Measurements from ENCODE around the gene GLMP.

The GLMP gene

DNA sequence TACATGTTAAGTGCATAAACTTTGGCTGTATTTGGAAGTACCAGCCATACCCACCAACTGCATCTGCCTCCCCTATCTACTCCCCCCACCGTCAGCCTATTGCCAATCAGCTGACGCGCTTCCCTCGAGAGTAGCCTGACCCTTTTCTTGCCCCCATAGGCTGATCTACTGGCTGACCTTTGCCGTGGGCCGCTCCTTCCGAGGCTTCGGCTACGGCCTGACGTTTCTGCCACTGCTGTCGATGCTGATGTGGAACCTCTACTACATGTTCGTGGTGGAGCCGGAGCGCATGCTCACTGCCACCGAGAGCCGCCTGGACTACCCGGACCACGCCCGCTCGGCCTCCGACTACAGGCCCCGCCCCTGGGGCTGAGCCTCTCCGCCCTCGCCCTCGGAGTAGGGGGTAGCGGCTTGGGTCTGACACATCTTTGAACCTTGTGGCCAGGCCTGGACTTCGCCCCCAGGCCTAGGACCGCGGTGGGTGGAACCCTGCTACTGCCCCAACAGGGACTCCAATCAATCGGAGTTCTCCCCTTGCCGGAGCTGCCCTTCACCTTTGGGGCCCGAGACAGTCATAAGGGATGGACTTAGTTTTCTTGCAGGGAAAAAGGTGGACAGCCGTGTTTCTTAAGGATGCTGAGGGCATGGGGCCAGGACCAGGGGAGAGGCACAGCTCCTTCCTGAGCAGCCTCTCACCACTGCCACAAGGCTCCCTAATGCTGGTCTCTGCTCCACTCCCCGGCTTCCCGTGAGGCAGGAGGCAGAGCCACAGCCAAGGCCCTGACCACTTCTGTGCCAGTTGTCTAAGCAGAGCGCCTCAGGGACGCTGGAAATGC lies 4.0 kb downstream of the GLMP start:
- intact Hi-C loops (cut with DNase I): no loop called here
- peak; percentile 71 to 94 (median 87) for DNase-seq

DNA sequence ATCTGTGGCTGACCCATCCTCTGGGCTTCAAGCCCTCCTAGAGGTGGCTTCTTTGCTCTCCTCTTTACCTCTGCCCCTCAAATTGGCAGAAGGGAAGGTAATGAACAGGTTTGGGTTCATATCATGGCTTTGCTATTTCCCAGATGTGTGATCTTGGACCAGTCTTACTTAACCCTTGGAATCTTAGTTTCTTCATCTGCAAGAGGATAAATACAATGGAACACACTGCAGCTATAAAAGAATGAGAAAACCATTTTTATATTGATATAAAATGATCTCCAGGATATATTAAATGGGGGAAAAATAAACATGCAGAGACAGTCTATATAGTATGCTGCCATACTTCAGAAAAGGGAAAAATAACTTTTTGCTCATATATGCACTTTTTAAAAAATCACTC lies 5.6 kb downstream of the GLMP start:
- intact Hi-C loops (cut with DNase I): no loop called here

DNA sequence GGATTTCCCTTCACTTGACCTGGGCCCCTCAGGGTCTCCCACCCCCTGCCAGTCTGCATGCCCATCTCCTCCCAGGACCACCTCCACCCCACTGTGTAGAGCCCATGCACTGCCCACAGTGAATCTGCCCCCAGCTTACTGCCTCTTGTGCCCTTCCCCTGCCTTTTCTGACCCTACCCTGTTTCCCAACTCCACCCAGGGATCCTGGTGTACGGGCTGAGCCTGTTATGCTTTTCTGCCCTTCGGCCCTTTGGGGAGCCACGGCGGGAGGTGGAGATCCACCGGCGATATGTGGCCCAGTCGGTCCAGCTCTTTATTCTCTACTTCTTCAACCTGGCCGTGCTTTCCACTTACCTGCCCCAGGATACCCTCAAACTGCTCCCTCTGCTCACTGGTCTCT lies 9.4 kb downstream of the GLMP start:
- intact Hi-C loops (cut with DNase I): no loop called here
- no peak for DNase-seq

More for the DNA sequence above, 5.6 kb downstream of the GLMP start:
- DNase-seq: no peak

DNA sequence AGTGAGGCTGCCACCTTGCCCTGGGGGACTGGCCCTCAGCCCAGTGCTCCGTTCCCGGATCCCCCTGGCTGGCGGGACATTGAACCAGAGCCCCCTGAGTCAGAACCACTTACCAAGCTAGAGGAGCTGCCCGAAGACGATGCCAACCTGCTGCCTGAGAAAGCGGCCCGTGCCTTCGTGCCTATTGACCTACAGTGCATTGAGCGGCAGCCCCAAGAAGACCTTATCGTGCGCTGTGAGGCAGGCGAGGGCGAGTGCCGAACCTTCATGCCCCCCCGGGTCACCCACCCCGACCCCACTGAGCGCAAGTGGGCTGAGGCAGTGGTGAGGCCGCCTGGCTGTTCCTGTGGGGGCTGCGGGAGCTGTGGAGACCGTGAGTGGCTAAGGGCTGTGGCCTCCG lies 10.0 kb downstream of the GLMP start:
- no peak for DNase-seq
- intact Hi-C loops (cut with DNase I): no loop called here

DNA sequence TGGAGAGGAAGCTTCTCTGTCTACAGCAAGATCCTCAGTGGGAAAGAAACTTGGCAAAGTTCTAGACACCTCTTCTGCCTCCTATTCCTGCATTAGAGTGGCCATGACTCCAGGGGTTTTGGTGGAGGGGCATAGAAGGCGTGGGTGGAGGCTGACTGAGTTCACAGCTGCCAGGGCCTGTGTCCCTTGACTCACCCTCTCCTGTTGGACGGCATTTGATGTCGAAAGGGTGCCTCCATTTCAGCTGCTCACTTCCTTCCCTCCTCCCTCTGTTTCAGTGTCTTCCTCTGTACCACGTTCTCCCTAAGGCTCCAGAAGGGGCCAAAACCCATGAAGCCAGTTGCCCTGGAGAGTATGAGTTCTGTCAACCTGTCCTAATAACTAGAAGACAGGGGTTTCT lies 10.7 kb downstream of the GLMP start:
- no peak for DNase-seq
- intact Hi-C loops (cut with DNase I): no loop called here

DNA sequence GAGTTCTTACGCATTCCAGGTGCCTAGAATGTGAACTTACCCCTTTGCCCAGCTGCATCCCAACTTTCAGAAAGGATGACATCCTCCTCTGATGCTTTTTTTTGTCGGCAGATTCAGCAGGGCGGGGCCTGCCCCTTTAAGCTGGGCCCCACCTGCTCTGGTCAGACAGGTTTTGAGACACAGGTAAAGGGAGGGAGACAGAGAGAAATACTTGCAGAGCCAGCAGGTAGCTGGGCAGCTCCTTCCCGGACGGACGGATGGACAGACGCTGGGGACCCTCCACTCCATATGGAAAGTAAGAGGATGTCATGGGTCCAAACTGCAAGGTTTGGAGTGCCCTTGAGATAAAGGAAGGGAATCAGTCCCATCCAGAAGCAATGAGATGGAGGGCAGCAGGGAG lies 11.4 kb downstream of the GLMP start, which contains the start of gene TMEM79:
Gene TMEM79 (plus strand): TSS at position 214 of the 400 bp plus-strand sequence. CDS start 902 bp downstream, outside the sequence.
- no peak for DNase-seq
- intact Hi-C loops (cut with DNase I): no loop called here

DNA sequence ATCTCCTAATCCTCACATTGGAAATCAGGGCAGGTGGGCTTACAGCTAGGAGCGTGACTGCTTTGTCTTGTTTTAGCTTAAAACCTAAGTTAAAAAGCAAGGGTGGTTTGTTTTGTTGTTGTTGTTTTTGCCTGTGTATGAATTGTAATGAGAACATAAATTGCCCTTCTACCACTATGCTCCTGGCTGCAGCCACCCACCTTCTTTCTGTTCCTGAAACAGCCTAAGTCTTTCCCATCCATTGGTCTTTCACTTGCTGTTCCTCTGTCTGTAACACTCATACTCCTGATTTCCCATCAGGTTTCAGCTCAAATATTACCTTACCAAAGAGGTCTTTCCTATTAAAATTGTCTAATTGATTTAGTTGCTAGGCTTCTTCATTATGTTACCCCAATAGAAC lies 12.0 kb downstream of the GLMP start:
- no peak for DNase-seq
- intact Hi-C loops (cut with DNase I): loop anchor here (2.0 kb wide), 1 partner anchor 55 kb away; the partner anchor contains the start of genes CCT3 and TSACC

DNA sequence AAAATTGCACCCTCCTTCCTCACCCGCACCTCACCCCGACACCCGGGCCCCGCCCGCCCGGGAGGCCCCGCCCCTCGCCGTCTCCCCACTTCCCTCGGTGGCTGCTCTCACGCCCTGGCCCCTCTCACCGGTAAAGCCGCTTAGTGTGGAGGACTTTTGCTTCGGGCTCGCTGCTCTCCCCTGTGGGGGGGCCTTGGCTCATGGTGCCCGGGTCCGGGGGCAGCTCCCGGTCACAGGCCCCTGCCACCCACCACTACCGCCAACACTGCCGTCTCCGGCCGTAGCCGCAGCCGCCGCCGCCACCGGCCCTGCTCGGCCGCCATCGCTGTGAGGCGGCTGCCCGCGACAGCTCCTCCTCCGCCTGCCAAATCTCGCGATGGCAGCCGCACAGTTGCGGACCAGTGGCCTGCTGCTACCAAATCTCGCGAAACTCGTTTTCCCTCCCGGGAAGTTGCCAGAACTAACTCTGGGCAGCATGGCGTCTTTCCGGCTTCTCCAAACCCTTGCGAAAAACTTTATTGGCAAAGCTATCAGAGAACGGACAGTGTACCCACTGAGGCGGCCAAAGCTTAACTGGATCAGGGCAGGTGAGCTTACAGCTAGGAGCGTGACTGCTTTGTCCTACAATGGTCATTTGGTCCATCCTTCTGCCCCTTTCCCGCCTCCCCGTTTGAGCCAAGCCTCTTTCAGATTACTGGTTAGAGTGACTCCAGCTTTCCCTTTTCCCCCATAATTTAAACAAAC lies 12.8 kb downstream of the GLMP start, which contains the start of gene SMG5:
Gene SMG5 (minus strand): TSS at position 347 of the 744 bp plus-strand sequence. CDS start 145 bp downstream, at position 202.
- peak; percentile 88 to 99 (median 96) for DNase-seq
- intact Hi-C loops (cut with DNase I): loop anchor here (2.0 kb wide), 1 partner anchor 56 kb away; the partner anchor contains the start of genes CCT3 and TSACC

DNA sequence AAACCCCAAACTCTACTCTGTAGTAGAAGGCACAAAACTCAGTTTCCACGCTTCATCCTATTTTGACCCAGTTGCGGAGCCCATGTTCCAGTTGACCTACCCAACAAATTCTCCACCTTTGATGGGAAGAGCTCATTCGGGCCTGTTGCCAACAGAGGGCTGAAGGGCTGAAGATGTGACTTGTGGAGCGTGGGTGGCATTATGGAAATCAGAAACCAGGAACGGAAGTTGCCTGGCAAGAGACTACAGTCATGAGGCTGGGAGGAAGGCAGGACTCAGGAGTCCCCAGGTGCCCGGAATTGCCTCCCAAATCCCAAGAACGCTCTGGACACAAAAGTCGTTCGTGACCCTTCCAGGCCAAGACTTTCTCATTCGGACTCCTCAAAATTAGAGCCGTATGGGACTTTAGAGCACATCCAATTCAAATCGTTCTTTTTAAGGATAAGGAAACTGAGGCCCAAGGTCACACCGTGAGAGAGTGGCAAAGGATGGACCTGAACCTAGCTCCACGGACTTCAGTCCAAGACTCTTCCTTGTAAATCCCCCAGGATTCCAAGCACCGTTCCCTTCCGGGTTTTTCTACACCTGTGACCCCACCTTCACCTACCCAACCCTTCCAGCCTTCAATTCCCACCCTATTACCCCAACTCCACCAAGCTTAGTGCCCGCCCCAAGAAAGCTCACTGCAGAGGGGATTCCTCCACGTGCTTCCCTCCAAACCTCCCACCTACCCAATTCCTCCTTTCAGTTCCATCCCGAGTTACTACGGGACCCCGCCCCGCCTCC lies 13.6 kb downstream of the GLMP start:
- intact Hi-C loops (cut with DNase I): loop anchor here (2.0 kb wide), 1 partner anchor 57 kb away; the partner anchor contains the start of genes CCT3 and TSACC
- DNase-seq: peak in 33 of 42 donors; percentile 16 to 77 (median 42)

DNA sequence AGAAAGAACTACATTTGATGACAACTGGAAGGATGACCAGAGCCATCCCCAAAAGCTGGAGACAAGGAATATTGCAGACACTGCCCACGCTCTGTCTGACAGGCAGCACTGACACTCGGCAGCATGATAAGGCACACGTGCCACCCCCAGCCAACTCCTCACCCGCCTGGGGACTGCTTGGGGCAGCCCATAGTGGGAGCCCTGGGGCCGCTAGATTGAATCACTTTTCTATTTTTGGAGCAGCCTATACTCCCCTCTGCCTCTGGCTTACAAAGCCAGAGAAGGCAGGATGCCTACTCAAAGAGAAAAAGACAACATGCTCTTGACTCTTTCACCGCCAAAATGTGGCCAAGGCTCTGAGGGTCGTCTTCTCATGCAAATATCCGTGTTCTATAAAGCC lies 14.2 kb downstream of the GLMP start:
- intact Hi-C loops (cut with DNase I): no loop called here
- DNase-seq: peak in 9 of 42 donors; percentile 13 to 47 (median 30)

DNA sequence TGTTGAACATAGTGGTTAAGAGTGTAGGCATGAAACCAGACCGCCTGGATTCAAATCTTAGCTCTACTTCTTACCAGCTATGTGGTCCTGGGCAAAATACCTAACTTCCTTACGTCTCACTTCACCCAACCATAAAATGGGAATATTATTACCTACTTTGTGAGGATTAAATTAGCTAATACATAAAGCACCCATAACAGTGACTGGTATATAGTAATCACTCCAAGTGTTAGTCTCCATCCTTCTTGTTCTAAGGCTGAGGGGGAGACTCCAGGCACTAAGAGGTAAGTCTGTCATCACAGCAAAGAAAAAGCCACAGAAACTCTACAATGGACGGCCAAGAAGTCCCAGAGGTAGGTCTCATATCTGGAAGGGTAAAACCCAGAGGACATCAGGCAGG lies 15.6 kb downstream of the GLMP start:
- no peak for DNase-seq
- intact Hi-C loops (cut with DNase I): no loop called here

DNA sequence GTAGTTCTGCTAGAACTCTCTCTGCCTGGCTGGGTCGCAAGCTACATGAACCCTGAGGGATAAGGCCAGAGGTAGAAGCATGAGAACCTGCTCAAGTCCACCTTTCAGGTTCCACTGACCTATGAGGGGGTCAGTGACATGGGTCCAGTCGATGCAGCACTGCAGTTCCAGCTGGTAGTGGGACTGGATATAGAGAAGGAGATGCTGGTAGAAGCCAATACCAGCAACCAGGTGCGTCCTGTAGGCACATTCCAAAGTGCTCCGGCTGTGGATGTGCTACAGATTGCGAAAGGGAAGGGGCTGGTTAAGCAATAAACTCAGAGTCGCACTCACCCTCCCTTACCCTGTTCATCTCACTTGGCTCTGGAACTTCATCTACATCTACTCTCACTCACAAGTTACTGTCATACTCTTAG lies 18.5 kb downstream of the GLMP start:
- intact Hi-C loops (cut with DNase I): no loop called here
- no peak for DNase-seq

DNA sequence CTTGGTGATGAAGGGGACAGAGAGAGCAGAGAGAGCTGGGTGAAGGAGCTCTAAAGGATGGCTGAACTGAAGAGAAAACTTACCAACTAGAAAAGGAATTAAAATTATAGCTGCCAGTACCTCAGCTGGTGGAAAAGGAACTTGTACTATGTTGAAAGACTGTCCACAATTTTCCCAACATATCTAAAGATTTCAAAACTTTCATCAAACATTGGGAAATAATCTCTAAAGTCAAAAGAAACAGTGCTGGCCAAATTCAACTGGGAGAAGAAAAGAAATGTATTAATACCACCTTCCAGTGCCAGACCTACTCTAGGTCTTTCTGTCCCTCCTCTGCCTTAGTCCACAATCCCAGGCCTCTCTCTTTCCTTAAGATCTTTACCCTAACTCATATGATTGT lies 18.9 kb downstream of the GLMP start:
- intact Hi-C loops (cut with DNase I): no loop called here
- no peak for DNase-seq

DNA sequence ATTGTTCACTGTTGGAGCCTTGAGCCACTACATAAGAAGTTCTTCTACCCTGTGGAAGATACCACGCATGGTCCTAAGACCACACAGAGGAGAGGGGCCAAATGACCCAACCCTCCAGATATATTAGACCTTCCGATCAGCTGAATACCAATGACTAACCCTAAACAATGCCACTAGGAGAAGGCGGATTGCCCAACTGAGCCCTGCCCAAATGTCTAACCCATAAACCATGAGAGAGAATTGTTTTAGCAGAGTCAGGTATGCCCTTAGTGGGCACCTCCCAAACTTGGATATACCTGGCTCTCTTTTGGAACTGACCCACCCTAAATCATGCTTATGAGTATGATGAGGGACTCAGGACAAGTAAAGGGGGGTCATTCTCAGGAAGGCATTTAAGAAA lies 25.2 kb downstream of the GLMP start:
- no peak for DNase-seq
- intact Hi-C loops (cut with DNase I): no loop called here

DNA sequence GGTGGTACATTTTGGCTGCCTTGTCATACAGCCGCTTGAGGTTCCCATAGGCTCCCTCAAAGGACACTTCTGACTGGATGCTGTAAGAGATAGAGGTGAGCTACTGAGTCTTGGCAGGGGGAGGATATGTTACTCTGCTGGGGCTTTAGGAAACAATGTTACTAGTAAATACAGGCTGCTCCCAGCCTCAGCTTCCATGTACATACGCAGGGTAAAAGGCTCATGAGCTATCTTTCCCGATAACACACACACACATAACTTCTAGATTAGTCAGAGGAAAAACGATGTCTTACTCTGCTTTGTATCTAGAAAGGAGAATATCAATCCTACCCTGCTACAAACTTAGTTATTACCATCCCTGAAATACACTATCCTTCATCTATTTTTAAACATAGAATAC lies 27.1 kb downstream of the GLMP start:
- DNase-seq: no peak
- intact Hi-C loops (cut with DNase I): no loop called here

DNA sequence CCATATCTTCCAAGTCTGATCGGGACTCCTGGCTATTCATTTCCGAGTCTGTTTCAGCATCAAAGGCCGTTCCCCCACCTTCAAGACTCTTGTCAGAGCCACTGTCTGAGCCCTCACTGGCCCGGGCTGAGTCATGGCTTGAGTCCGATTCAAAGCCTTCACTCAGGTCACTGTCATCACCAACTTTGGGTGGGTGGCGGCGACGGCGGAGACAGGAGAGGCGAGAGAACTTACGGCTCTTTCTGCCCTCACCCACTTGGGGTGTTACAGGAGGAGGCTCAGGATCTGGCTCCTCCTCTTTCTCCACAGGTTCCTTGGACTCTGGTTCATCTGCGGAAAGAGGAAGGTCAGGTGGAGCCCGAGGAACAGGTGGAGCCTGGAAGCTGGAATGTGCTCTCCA lies 29.4 kb downstream of the GLMP start:
- intact Hi-C loops (cut with DNase I): no loop called here
- no peak for DNase-seq

DNA sequence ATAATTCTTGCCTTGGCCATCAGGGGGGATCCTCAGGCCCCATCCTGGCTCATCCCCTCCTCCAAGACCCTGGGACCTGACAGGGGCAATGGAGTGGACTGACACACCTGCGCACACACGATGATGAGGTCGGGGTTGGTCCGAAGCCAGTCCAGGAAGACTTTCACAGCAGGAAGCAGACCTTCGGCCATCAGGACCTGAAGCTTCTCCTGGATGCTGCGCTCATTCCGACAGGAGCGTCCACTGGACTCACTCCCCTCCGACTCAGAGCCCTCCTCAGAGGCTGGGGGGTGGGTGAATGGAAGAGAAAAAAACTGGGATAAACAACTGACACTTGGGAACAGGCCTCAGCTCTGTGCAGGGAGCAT lies 32.2 kb downstream of the GLMP start:
- intact Hi-C loops (cut with DNase I): no loop called here
- DNase-seq: no peak

DNA sequence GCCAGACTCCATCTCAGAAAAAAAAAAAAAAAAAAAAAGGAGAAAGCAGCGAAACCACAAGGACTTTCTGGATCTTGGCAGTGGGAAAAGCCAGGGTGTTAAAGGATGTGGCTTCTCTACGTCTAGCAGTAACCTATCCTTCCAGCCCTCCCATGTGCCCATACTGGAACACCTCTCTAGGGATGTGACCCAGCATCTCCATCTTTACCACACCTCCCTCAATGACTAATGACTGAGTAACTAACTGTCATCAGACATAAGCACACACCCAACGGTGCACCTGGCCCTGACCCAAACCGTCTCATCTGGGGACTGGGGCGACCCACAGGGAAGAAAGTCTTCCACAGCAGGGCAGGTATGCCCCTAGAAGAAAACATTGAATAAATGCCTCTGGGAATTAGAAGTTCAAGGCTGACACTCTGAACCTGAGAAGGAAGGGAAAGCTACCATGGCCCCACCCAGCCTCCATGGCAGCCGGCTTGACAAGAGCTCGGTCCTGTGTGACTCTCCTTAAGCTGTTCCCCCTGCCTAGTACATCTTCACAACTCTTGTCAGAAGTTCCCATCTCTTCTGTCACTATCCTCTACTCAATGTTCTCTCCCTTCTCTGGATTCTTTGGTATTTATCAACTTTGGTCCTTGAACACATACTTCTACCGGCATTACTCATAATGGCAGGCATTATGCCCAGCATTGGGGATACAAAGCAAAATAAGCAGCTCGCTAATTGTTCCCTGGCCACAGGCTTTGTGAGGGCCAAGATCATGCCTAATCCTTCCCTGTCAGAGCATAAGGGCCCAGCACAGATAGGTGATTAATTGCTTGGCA lies 32.8 kb downstream of the GLMP start:
- intact Hi-C loops (cut with DNase I): no loop called here
- no peak for DNase-seq

All from head of caudate nucleus (tissue), 42 donors.